HL-60 (cell line): ENCODE measurements around the gene EPN1.

Source experiments
- POLR2AphosphoS5 ChIP-seq: IDR thresholded peaks from 2 replicates; pipeline ENCODE4 v1.6.1; 2012; ENCODE audit warnings: low read depth
- TF ChIP-seq, protein P1 (sequence below): IDR thresholded peaks from one replicate; pipeline ENCODE4 v1.5.1; 2011; ENCODE audit warnings: low read length, control low read depth, inconsistent platforms; ENCODE audit not compliant: insufficient read depth

DNA sequence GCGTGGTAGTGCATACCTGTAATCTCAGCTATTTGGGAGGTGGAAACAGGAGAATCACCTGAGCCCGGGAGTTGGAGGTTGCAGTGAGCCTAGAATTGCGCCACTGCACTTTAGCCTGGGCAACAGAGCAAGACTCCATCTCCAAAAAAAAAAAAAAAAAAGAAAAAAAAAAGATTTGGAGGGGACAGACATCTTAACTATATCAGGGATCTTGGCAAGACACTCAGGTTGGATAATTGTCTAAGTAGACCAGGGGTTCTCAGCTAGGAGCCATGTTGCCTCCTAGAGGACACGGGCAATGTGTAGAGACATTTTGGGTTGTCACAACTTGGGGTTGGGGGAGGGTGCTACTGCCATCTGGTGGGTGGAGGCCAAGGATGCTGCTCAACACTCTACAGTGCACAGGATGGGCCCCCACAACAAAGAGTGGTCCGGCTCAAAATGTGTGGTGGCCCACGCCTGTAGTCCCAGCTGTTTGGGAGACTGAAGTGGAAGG lies 36.1 kb upstream of the EPN1 start:
- TF ChIP-seq POLR2AphosphoS5 = no peak
- TF ChIP-seq, protein P1, sequence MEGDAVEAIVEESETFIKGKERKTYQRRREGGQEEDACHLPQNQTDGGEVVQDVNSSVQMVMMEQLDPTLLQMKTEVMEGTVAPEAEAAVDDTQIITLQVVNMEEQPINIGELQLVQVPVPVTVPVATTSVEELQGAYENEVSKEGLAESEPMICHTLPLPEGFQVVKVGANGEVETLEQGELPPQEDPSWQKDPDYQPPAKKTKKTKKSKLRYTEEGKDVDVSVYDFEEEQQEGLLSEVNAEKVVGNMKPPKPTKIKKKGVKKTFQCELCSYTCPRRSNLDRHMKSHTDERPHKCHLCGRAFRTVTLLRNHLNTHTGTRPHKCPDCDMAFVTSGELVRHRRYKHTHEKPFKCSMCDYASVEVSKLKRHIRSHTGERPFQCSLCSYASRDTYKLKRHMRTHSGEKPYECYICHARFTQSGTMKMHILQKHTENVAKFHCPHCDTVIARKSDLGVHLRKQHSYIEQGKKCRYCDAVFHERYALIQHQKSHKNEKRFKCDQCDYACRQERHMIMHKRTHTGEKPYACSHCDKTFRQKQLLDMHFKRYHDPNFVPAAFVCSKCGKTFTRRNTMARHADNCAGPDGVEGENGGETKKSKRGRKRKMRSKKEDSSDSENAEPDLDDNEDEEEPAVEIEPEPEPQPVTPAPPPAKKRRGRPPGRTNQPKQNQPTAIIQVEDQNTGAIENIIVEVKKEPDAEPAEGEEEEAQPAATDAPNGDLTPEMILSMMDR = peak; percentile 31
